ENCODE data around the gene KAT8. TPM values are rescaled to one million over a fixed set of nuclear protein-coding genes. Genes with fewer than 3 reads are reported as not detected.

The KAT8 gene
- total RNA-seq, 1 experiment from 2014 or later = 44.9 TPM

DNA sequence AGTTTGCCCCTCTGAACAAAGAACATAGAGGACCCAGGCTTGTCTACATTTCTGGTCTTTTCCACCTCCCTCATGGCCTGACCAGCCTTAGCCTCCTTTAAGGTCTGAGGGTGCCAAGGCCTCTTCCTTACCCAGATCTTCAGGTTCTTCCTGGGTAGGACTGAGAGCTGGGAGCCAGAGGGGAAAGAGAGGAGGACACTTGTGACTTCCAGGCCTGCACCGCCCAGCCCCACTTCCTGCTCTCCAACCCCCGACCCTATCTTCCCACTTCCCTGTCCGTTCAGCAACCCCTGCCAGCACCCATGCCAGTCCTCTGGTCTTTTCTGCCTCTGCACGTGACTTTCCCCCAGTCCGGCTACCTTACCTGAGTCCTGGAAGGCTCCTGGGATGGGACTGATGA is 31.9 kb downstream of the KAT8 start:
- H3K27me3 ChIP-seq (ENCODE audit: insufficient read depth, low read length) = no peaks in the 10 kb centered on the region
- H3K36me3 ChIP-seq (ENCODE audit: control insufficient read depth in 1 of 2, insufficient read depth in 2 of 2, low read length in 2 of 2) = no peaks in the 10 kb centered on the region
- H2AFZ ChIP-seq (ENCODE audit: low read depth, low read length, poor library complexity, severe bottlenecking) = no peak overlapping the region
- H4K20me1 ChIP-seq (ENCODE audit: insufficient read depth) = no peaks in the 10 kb centered on the region
- TF ChIP-seq CBX3 (IDR thresholded peaks at IDR 0.05; ENCODE audit: low read depth) (no peak), YY1 (IDR thresholded peaks at IDR 0.05; ENCODE audit: extremely low read depth, insufficient replicate concordance, low read depth, low read length) (no peak), JUND (IDR thresholded peaks at IDR 0.05) (no peak), EGR1 (IDR thresholded peaks at IDR 0.05; ENCODE audit: low read depth) (no peak), POLR2AphosphoS5 (IDR thresholded peaks at IDR 0.05; ENCODE audit: low read depth, low read length) (no peak), ZFX (IDR thresholded peaks at IDR 0.05) (no peak), CEBPB (IDR thresholded peaks at IDR 0.05; ENCODE audit: low read depth) (no peak), ZNF274 (IDR thresholded peaks at IDR 0.05; ENCODE audit: low read depth, low read length) (no peak), TCF7L2 (IDR thresholded peaks at IDR 0.05; ENCODE audit: borderline replicate concordance, extremely low read depth, insufficient read depth, insufficient read length) (no peak), SP1 (IDR thresholded peaks at IDR 0.05; ENCODE audit: low read depth) (no peak), SIN3A (IDR thresholded peaks at IDR 0.05; ENCODE audit: low read depth) (no peak), SRF (IDR thresholded peaks at IDR 0.05; ENCODE audit: low read depth) (no peak), POLR2A (IDR thresholded peaks at IDR 0.05; ENCODE audit: borderline replicate concordance, extremely low read depth, insufficient read depth, insufficient read length) (no peak), ELF1 (IDR thresholded peaks at IDR 0.05; ENCODE audit: borderline replicate concordance, low read depth) (no peak), EZH2phosphoT487 (IDR thresholded peaks at IDR 0.05; ENCODE audit: borderline replicate concordance) (no peak)
- TF ChIP-seq, protein P1, sequence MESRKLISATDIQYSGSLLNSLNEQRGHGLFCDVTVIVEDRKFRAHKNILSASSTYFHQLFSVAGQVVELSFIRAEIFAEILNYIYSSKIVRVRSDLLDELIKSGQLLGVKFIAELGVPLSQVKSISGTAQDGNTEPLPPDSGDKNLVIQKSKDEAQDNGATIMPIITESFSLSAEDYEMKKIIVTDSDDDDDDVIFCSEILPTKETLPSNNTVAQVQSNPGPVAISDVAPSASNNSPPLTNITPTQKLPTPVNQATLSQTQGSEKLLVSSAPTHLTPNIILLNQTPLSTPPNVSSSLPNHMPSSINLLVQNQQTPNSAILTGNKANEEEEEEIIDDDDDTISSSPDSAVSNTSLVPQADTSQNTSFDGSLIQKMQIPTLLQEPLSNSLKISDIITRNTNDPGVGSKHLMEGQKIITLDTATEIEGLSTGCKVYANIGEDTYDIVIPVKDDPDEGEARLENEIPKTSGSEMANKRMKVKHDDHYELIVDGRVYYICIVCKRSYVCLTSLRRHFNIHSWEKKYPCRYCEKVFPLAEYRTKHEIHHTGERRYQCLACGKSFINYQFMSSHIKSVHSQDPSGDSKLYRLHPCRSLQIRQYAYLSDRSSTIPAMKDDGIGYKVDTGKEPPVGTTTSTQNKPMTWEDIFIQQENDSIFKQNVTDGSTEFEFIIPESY (IDR thresholded peaks at IDR 0.05; ENCODE audit: extremely low read depth, insufficient replicate concordance, low read length) = no peak
- TF ChIP-seq, protein P2, sequence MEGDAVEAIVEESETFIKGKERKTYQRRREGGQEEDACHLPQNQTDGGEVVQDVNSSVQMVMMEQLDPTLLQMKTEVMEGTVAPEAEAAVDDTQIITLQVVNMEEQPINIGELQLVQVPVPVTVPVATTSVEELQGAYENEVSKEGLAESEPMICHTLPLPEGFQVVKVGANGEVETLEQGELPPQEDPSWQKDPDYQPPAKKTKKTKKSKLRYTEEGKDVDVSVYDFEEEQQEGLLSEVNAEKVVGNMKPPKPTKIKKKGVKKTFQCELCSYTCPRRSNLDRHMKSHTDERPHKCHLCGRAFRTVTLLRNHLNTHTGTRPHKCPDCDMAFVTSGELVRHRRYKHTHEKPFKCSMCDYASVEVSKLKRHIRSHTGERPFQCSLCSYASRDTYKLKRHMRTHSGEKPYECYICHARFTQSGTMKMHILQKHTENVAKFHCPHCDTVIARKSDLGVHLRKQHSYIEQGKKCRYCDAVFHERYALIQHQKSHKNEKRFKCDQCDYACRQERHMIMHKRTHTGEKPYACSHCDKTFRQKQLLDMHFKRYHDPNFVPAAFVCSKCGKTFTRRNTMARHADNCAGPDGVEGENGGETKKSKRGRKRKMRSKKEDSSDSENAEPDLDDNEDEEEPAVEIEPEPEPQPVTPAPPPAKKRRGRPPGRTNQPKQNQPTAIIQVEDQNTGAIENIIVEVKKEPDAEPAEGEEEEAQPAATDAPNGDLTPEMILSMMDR (IDR thresholded peaks at IDR 0.05 in 2 of 3, conservative IDR thresholded peaks at IDR 0.05 in 1 of 3; ENCODE audit: borderline replicate concordance in 1 of 3, insufficient read depth in 1 of 3, low read depth in 2 of 3, low read length in 2 of 3) = no peak
- TF ChIP-seq, protein P3, sequence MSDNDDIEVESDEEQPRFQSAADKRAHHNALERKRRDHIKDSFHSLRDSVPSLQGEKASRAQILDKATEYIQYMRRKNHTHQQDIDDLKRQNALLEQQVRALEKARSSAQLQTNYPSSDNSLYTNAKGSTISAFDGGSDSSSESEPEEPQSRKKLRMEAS (IDR thresholded peaks at IDR 0.05) = no peak
- TF ChIP-seq, protein P4, sequence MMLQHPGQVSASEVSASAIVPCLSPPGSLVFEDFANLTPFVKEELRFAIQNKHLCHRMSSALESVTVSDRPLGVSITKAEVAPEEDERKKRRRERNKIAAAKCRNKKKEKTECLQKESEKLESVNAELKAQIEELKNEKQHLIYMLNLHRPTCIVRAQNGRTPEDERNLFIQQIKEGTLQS (IDR thresholded peaks at IDR 0.05) = no peak
- ATAC-seq = no peak
- DNase-seq (ENCODE audit: low read depth, low spot score) = no peak
- POLR2A ChIA-PET = interaction anchor here (0.7 kb wide), 1 partner anchor 32 kb away, joined by 3 read pairs; the partner anchor contains the start of gene KAT8
- RAD21 ChIA-PET (ENCODE audit: low non-redundant PET in 1 of 2, low total read pairs in 2 of 2, uncharacterized antibody in 2 of 2, unreplicated experiment in 2 of 2) = no interaction called here
- no peaks in the 10 kb centered on the region for H3K79me2 ChIP-seq (ENCODE audit: insufficient read depth, low read length)
- H3K9me3 ChIP-seq (ENCODE audit: control insufficient read depth in 1 of 2, insufficient read depth in 1 of 2, low read depth in 1 of 2, low read length in 2 of 2) = no peaks in the 10 kb centered on the region
- no TSS peak for BruUV-seq (replicated peaks)
- intact Hi-C loops (cut with micrococcal nuclease) = no loop called here
- H3K4me1 ChIP-seq (ENCODE audit: control insufficient read depth in 1 of 2, insufficient read depth in 2 of 2, low read length in 2 of 2) = peaks cover 14 to 29% of the 10 kb centered on the region in 2 experiments; a peak in 3 of 4 replicates
- H3K9ac ChIP-seq (ENCODE audit: low read length) = no peak overlapping the region
- H3K27ac ChIP-seq (ENCODE audit: low read depth, low read length) = no peak overlapping the region
- H3K4me3 ChIP-seq (replicated peaks in 1 of 2; ENCODE audit: low read depth in 1 of 2, low read length in 2 of 2) = no peak overlapping the region
- CTCF ChIA-PET = no interaction called here
- no peak overlapping the region for H3K4me2 ChIP-seq (ENCODE audit: low read length)
- no peaks in the 10 kb centered on the region for H3K9me2 ChIP-seq (ENCODE audit: insufficient read depth)
